ENCODE data around the gene ZBTB4. TPM values are rescaled to one million over a fixed set of nuclear protein-coding genes. Genes with fewer than 3 reads are reported as not detected.

The ZBTB4 gene, protein sequence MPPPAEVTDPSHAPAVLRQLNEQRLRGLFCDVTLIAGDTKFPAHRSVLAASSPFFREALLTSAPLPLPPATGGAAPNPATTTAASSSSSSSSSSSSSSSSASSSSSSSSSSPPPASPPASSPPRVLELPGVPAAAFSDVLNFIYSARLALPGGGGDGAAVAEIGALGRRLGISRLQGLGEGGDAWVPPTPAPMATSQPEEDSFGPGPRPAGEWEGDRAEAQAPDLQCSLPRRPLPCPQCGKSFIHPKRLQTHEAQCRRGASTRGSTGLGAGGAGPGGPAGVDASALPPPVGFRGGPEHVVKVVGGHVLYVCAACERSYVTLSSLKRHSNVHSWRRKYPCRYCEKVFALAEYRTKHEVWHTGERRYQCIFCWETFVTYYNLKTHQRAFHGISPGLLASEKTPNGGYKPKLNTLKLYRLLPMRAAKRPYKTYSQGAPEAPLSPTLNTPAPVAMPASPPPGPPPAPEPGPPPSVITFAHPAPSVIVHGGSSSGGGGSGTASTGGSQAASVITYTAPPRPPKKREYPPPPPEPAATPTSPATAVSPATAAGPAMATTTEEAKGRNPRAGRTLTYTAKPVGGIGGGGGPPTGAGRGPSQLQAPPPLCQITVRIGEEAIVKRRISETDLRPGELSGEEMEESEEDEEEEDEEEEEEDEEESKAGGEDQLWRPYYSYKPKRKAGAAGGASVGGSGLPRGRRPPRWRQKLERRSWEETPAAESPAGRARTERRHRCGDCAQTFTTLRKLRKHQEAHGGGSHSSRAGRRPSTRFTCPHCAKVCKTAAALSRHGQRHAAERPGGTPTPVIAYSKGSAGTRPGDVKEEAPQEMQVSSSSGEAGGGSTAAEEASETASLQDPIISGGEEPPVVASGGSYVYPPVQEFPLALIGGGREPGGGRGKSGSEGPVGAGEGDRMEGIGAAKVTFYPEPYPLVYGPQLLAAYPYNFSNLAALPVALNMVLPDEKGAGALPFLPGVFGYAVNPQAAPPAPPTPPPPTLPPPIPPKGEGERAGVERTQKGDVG
- total RNA-seq: 17.6 and 23.3 TPM in 2 replicates

DNA sequence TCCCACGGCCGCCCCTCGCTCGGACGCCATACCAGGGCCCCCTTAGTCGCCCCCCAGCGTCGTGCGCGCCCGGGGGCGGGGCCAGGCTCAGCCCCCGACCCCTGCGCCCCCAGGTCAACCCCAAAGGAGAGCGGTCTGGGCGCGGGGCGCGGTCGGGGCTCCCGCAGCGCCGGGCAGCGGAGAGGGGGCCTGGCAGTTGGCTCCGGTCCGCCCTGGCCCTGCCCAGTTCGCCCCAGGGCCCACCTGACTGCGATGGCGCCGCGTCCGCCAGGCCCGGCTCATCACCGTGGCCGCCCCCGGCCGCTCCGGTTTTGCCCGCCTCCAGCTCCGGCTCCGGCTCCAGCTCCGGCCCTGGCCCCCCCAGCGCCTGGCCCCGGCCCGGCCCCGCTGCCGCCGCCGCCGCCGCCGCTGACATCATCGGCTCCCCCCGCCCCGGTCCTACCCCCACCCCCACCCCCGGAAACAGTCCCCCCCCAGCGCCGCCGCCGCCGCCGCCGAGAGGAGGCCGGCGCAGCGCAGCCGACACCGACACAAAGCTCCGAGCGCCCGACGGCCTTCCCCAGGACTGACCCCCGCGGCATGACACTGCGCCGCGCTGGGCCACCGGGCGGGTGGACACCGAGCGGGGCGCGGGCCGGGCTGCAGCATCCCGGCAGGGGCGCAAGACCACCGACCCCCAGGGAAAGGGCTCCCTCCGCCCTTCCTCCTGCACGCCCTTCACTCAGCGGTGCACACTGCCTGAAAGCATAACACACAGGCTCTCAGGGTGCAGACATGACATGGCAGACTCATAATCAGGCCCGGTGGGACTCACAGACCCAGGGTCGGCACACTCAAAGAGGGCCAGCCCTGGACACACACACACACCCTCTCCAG is at the start of gene ZBTB4:
Gene ZBTB4 (minus strand): TSS at position 419 of the 876 bp plus-strand sequence. CDS start 12,830 bp downstream, outside the sequence.

DNA sequence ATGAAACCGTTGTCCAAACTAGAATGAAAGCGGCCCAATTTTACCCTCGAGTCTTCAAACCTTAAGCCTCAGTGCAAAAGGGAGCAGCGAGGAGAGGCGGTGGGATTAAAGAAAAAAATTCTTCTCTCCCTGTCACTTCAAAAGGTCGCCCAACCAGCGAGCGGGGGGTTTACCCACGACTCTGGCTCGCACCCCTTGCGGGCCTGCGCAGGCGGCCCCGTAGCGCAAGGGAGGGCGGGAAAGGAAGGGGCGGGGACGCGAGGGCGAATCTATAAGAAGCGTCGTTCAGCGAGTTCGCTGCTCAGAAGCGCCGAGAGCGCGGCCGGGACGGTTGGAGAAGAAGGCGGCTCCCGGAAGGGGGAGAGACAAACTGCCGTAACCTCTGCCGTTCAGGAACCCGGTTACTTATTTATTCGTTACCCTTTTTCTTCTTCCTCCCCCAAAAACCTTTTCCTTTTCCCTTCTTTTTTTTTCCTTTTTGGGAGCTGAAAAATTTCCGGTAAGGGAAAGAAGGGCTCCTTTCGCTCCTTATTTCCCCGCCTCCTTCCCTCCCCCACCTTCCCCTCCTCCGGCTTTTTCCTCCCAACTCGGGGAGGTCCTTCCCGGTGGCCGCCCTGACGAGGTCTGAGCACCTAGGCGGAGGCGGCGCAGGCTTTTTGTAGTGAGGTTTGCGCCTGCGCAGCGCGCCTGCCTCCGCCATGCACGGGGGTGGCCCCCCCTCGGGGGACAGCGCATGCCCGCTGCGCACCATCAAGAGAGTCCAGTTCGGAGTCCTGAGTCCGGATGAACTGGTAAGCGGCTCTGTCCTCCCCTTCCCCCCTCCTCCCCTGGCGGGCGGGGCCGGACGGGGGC is 4.9 kb upstream of the ZBTB4 start, which contains the start of gene POLR2A:
Gene POLR2A (plus strand): TSS at position 300 of the 852 bp plus-strand sequence.

DNA sequence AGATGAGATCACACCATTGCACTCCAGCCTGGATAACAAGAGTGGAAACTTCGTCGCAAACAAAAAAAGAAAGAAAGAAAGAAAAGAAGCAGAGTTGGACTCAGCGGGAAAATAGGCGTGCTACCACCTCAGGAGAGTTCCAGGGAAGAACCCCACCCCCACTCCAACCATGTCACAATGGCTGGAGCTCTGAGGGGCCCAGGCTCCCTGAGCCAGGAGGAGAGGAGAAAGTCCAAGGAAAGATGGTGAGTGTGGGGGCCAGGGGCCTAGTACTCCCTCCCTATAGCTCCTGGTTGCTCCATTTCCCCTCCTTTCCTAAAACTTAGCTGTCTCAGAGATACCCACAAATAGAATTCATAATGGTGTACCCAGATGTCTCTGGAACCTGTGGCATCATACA is 1.8 kb upstream of the ZBTB4 start, which contains the start of gene SLC35G6:
Gene SLC35G6 (plus strand): TSS at position 172 of the 400 bp plus-strand sequence. CDS start 71 bp downstream, at position 243.

DNA sequence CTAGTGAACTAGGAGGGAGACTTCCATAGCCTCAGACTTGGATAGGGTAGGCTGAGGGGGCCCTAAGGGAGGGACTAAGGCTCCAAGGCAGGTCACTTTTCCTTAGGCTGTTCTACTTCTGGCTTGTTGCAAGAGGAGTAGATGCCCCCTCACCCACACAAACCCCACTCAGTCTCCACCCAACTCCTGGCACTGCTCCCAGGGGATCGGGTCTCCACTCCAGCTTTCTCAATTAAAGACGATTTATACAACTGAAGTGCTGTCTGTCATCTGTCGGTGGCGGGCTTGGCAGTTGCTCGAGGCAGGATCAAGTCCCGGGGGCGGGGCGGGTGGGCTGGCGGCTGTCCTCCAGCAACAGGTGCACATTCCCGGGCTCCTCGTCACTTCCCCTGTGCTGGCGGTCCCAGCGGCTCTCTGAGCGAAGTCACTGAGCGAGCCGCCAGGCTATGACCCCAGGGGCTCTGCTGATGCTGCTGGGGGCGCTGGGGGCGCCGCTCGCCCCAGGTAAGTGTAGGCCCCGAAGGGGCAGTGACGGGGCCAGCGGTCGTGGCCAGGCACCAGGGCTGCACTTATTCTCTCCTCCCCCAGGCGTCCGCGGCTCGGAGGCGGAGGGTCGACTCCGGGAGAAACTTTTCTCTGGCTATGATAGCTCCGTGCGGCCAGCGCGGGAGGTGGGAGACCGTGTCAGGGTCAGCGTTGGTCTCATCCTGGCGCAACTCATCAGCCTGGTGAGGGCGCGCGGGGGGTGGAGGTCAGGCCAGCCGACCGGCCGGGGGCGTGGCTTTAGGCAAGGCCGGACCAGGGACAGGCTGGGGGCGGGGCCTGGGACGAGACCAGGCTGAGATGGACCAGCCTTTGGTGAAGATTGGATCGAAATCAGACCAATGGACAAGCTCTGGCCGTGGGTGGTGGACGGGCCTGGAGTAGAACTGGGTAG is 34.5 kb downstream of the ZBTB4 start, which contains the start of gene CHRNB1:
Gene CHRNB1 (plus strand): TSS at position 380 of the 937 bp plus-strand sequence. CDS start 67 bp downstream, at position 447.

DNA sequence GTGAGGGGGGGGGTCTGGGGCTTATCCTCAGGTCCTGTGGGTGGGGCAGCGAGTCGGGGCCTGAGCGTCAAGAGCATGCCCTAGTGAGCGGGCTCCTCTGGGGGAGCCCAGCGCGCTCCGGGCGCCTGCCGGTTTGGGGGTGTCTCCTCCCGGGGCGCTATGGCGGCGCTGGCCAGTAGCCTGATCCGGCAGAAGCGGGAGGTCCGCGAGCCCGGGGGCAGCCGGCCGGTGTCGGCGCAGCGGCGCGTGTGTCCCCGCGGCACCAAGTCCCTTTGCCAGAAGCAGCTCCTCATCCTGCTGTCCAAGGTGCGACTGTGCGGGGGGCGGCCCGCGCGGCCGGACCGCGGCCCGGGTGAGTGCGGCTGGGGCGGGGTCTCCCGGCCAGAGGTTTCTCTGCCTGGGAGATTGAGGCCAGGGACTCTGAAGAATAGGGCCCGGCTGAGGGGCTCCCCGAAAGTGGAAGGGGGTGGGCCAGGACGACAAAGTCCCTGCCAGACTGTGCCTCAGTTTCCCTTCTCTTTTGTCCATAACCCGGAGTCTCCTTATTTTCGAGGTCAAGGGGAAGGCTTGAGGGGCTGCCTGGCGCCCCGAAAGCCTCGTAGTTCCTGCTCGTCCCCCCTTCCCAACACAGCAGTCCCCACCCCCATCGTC is 39.8 kb downstream of the ZBTB4 start, which contains the start of gene FGF11:
Gene FGF11 (plus strand): TSS at position 51 of the 651 bp plus-strand sequence. CDS start 109 bp downstream, at position 160.

DNA sequence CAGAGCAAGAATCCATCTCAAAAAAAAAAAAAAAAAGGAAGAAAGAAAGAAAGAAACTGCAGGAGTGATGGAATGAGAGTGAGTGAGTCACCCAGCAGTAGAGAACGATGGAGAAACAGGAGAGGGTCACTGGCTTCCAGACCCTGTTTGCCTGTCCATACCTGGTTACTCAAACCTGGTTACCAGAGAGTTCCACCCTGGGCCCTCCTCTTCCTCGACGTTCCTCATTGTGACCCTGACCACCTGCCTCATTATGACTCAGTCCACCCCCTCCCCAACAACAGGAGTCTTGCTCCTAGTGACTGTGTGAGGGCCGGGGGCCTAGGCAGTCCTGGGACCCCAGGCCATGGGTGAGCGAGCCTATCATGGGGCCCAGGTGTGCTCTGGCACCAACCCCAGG is 50.9 kb downstream of the ZBTB4 start, which contains the start of gene SPEM3:
Gene SPEM3 (plus strand): TSS at position 301 of the 400 bp plus-strand sequence. CDS start 46 bp downstream, at position 347.

DNA sequence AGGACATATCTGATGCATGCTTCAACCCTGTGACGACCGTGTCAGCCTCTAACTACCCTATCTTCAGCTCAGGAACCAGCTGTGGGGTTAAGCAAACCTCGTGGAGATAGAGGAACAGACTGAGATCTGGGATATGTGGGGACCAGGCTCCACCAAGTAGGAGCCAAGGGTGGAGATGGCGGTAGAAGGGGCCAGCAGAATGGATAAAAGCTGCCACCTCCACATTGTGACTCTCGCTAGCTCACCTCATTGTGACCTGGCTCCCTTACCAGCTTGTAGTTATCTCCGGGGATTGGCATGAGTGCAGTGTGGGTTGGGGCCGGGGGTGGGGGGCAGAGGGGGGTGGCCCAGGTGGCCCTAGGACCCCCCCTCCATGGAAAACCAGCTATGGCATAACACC is 54.1 kb downstream of the ZBTB4 start, which contains the start of gene SPEM2:
Gene SPEM2 (plus strand): TSS at position 301 of the 400 bp plus-strand sequence. CDS start 73 bp downstream, at position 374.

DNA sequence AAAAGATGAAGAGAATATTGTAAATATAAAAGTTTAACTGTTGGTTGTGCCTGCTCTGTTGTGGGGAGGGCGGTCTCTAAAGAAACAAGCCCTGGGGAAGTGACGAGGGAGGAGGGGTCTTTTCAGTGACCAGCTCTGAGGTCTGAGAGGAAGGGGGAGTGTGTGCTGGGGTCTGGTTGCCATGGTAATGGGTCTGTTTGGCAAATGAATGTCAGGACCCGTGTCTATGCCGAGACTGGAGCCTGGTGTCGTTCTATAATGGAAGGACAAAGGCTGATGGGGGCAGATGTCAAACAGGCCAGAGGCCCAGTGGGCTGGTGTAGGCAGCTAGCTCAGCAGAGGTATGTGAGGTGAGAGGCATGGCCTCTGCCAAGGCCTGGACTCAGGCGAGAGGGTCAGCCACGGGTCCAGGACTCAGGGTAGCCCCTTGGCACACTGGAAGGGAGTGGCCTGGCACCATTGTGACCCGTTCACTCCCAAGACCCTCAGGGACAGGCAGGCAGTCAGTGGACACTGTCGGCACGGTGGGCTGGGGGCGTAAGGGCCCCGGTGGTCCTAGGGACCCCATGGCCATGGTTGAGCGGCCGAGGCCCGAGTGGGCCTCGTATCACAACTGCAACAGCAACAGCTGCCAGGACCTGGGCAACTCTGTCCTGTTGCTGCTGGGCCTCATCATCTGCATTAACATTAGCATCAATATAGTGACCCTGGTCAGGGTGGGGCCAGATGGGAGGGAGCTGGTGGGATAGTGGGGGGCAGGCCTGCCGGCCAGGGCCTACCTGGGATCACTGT is 59.4 kb downstream of the ZBTB4 start, which contains the start of gene SPEM1:
Gene SPEM1 (plus strand): TSS at position 506 of the 792 bp plus-strand sequence. CDS start 61 bp downstream, at position 567.

Other genes starting within 250 kb of the ZBTB4 start
- gene DVL2, start 245.1 kb downstream of the ZBTB4 start, total RNA-seq: 39.8 and 51.8 TPM in 2 replicates
- gene PHF23, start 240.2 kb downstream of the ZBTB4 start, total RNA-seq: 38.1 and 38.3 TPM in 2 replicates
- gene GABARAP, start 237.2 kb downstream of the ZBTB4 start, total RNA-seq: 206 and 343 TPM in 2 replicates
- gene CTDNEP1, start 227.9 kb downstream of the ZBTB4 start, total RNA-seq: 33.8 and 45.2 TPM in 2 replicates
- gene ELP5, start 227.4 kb downstream of the ZBTB4 start, total RNA-seq: 32.0 and 36.4 TPM in 2 replicates
- gene CLDN7, start 217.2 kb downstream of the ZBTB4 start, total RNA-seq: 19.0 and 22.7 TPM in 2 replicates
- under 0.01 and 0.14 TPM in 2 replicates for gene SLC2A4, start 197.9 kb downstream of the ZBTB4 start, total RNA-seq
- gene YBX2, start 185.0 kb downstream of the ZBTB4 start, total RNA-seq: 0.13 and 0.14 TPM in 2 replicates
- gene EIF5A, start 172.0 kb downstream of the ZBTB4 start, total RNA-seq: 863 and 945 TPM in 2 replicates
- 44.3 and 44.5 TPM in 2 replicates for gene GPS2, start 164.3 kb downstream of the ZBTB4 start, total RNA-seq
- gene NEURL4, start 150.3 kb downstream of the ZBTB4 start, total RNA-seq: 17.3 and 23.5 TPM in 2 replicates
- gene ACAP1, start 143.1 kb downstream of the ZBTB4 start, total RNA-seq: not detected in 2 replicates
- gene KCTD11, start 127.5 kb downstream of the ZBTB4 start, total RNA-seq: 2.1 and 2.6 TPM in 2 replicates
- not detected in 2 replicates for gene TMEM95, start 124.5 kb downstream of the ZBTB4 start, total RNA-seq
- gene TNK1, start 98.5 kb downstream of the ZBTB4 start, total RNA-seq: 0.27 and 0.29 TPM in 2 replicates
- 19.5 and 22.2 TPM in 2 replicates for gene PLSCR3, start 85.1 kb downstream of the ZBTB4 start, total RNA-seq
- 49.5 and 65.8 TPM in 2 replicates for gene TMEM256, start 75.5 kb downstream of the ZBTB4 start, total RNA-seq
- gene NLGN2, start 71.8 kb downstream of the ZBTB4 start, total RNA-seq: 4.5 and 7.3 TPM in 2 replicates
- gene SPEM1, start 59.3 kb downstream of the ZBTB4 start, total RNA-seq: not detected in 2 replicates
- not detected in 2 replicates for gene SPEM2, start 54.0 kb downstream of the ZBTB4 start, total RNA-seq
- gene SPEM3, start 50.8 kb downstream of the ZBTB4 start, total RNA-seq: not detected in 2 replicates
- gene TMEM102, start 44.2 kb downstream of the ZBTB4 start, total RNA-seq: 4.7 and 5.5 TPM in 2 replicates
- 0.22 and 0.27 TPM in 2 replicates for gene FGF11, start 40.1 kb downstream of the ZBTB4 start, total RNA-seq
- 4.4 and 4.8 TPM in 2 replicates for gene CHRNB1, start 34.6 kb downstream of the ZBTB4 start, total RNA-seq
- gene SLC35G6, start 1.8 kb upstream of the ZBTB4 start, total RNA-seq: not detected in 2 replicates
- gene POLR2A, start 4.7 kb upstream of the ZBTB4 start, total RNA-seq: 110 and 117 TPM in 2 replicates
- 12.5 and 12.6 TPM in 2 replicates for gene TNFSF12, start 69.4 kb upstream of the ZBTB4 start, total RNA-seq
- 2.7 and 3.1 TPM in 2 replicates for gene TNFSF13, start 79.1 kb upstream of the ZBTB4 start, total RNA-seq
- 66.1 and 78.8 TPM in 2 replicates for gene SENP3, start 82.3 kb upstream of the ZBTB4 start, total RNA-seq
- gene CD68, start 100.0 kb upstream of the ZBTB4 start, total RNA-seq: 5.5 and 5.8 TPM in 2 replicates
- 103 and 144 TPM in 2 replicates for gene MPDU1, start 104.2 kb upstream of the ZBTB4 start, total RNA-seq
- not detected in 2 replicates for gene SOX15, start 110.5 kb upstream of the ZBTB4 start, total RNA-seq
- 30.5 and 33.8 TPM in 2 replicates for gene FXR2, start 135.3 kb upstream of the ZBTB4 start, total RNA-seq
- 21.8 and 24.5 TPM in 2 replicates for gene SAT2, start 148.2 kb upstream of the ZBTB4 start, total RNA-seq
- not detected in 2 replicates for gene SHBG, start 150.5 kb upstream of the ZBTB4 start, total RNA-seq
- gene ATP1B2, start 171.3 kb upstream of the ZBTB4 start, total RNA-seq: not detected in 2 replicates
- 84.7 and 89.0 TPM in 2 replicates for gene TP53, start 207.9 kb upstream of the ZBTB4 start, total RNA-seq
- gene WRAP53, start 208.8 kb upstream of the ZBTB4 start, total RNA-seq: 14.0 and 18.1 TPM in 2 replicates
- 0.36 and 0.53 TPM in 2 replicates for gene EFNB3, start 225.6 kb upstream of the ZBTB4 start, total RNA-seq
- gene DNAH2, start 238.1 kb upstream of the ZBTB4 start, total RNA-seq: 0.36 TPM in 1 of 2 replicates, not detected in the other

Data from thoracic aorta endothelial cell (primary cell).